Fibroblast of peridontal ligament (primary cell): ENCODE data around the gene TRPV3.
"Not testable (repeated sequence)": the region's sequence is repeated elsewhere in the genome, so short reads cannot be mapped to it uniquely, and the experiment has no call there.

Experiments
- DNase-seq: peaks from one replicate; pipeline ENCODE4 v3.0.0-alpha.2; 2010; ENCODE audit errors: extremely low read depth

The TRPV3 gene

DNA sequence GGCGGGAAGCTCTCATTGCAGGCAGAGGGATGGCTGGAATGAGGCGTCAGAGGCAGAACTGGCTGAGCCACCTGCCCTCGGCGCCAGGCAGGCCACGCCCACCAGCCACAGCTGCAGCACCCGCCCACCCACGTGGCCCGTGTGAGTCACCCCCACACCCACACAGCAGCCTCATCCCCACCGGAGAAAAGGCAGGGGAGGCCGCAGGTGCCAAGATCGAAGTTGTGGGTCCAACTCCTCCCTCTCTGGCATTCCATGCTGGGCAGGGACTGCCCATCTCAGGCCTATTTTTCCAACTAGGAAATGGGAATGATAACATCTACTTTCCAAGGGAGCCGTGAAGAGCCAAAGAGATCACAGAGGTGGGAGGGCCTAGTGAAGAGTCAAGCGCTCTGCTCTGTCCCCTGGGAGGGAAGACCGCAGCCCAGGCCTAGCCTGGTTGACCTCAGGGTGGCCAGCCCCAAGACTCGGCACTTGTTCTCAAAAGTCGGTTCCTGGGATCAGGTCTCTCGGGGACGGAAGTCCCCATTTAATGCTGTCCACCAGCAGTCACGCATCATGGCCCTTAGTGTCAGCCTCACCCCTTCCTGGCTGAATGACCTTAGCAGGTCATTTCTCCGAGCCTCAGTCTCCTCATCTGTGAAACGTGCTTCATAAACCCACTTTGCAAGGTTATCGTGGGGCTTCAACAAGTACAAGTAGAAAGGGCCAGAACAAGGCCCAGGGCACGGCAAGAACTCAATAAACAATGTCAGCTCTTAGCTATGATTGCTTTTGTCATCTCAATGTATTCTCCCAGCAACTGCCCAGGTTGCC, at the start of gene TRPV3:
TSS of gene TRPV3 (minus strand) at position 45 of the 816 bp plus-strand sequence. CDS start 2,962 bp downstream, outside the sequence.
- no peak for DNase-seq

DNA sequence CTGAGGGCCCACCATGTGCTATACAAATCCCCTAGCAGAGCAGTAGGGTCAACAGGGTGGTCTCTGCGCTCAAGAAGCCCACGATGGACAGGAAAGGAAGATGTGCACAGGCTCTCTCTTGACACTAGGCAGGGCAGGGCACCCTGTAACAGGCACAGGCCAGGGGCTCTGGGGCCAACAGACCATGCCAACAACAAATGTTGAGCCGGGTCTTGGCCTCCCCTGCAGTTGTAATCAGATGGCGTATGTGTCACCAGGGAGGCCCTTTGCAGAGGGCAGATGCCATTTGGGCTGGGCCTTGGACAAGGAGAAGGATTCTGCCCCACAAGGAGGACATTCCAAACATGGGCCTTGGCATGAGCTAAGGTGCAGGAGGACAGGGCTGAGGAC, 46.3 kb upstream of the TRPV3 start:
- no peak for DNase-seq

DNA sequence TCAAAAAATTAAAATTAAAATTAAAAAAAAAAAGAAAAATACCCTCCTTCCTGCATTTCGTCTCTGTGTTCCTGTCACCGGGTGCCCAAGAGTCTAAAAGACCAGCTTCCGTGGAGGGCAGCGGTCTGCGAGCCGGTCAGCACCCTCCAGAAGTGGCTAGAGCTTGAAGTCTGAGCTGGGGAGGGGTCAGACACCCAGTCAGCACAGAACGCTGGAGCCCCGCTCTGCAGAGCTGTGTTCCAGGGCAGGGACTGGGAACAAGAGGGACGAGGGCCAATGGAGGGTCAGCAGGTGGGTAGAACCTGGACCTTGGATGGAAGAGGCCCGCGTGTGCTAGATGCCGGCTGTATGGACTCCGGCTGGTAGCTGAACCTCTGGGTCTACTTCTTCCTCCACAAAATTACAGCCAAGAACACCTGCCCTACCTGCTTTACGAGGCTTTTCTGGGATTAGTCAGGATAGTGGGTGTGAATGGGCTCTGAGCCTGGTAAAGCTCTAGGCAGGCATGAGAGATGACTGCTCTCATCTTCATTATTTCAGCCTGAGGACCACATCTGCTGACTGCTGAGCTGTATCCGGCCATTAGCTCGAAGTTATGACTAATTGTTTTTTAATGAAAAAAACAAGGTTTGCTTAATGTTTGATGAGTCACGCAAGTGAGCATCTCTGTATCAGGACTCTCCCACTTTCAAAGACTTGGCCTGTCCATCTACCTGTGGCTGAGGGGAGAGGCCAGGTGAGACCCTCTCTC, 45.7 kb upstream of the TRPV3 start:
- DNase-seq, result no peak

DNA sequence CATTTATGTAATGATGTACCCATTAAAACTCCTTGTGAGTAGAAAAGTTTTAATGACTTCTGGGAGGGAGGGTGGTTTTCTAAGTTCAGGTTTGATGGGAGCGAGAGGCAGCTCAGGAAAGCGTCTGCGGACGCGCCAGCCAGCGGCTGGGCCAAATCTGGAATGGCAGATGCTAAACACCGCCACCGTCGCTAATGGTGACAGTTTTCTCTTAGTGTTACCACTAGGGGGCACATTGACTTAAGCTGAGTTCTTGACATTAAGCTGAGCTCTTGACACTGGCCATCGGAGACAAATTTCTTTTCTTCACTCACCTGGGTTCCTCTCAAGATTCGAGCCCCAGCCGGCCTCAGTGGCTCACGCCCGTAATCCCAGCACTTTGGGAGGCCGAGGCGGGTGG, 44.9 kb upstream of the TRPV3 start:
- peak; percentile 8 for DNase-seq

DNA sequence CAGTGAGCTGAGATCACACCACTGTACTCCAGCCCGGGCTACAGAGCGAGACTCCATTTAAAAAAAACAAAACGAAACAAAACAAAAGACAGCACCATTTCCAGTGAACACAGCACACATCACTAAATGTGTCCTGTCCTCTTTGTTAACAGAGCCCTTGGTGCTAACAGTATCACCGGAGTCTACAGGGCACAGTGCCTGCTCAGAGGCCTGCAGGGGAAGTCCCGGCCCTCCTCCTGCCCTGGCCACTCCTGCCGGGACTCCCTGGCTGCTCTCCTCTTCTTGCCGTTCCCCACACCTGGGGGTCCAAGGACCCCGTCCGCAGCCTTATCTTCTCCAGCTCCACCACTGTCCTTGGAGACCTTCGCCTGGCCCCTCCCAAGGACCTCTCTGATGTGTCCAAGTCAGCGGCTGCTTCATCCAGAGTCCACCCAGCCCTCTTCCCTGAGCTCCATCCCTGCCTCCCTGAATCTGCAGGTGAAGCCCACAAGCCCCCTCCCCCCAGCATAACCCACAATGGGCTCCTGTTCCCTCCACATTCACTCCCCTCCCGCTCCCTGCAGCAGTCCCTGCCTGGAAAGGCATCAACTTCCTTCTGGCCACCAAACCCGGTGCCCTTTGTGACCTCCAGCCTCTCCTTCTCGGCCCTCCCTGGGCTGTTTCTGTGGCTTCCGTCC, 43.1 kb upstream of the TRPV3 start:
- DNase-seq, result no peak

DNA sequence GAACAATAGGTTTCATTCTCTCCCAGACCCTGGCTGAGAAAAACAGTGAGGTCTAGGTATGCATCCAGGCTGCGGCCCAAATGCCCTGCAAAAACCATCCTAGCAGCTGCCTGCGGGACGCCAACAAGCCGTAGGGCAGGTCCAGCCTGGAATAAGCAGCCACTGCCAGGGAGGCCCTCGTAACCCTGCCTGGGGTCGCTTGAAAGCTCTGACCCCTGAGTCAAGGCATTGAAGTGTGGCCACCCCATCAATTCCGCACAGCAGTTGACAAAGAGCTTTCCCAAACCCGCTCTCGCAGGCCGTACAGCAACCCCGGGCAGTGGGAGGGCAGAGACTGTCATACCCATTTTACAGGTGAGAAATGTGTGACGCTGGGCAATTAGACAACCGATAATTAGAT, 40.5 kb upstream of the TRPV3 start:
- no peak for DNase-seq

DNA sequence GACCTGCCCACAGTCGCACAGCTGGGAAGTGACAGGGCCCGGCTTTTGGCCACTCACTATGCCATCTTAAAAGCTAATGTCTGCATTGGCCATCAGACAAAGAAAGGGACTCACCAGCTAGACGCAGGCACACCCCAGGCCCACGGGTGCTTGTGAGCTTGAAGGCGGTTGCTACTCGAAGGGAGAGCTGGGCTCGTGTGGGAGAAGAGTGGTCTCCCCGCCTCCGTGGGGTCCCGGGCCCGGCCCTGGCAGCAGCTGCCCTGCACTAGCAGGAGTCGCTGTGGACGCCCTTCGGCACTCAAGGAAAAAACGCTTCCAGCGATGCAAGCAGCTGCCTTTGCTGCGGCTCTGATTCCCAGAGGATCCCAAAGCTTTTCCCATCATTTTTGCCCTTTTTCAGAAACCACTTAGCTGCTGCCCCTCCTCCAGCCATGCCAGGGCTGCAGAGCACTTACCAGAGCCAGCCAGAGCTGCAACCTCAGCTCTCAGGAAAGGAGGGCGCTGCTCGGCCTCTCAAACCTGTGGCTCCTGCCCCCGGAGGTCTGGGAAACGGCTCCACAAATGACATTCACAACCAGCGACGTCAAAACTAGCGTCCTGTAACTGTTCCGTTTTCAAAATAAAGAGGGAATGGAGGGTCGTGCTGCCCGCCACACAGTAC, 39.3 kb upstream of the TRPV3 start:
- DNase-seq, result no peak

DNA sequence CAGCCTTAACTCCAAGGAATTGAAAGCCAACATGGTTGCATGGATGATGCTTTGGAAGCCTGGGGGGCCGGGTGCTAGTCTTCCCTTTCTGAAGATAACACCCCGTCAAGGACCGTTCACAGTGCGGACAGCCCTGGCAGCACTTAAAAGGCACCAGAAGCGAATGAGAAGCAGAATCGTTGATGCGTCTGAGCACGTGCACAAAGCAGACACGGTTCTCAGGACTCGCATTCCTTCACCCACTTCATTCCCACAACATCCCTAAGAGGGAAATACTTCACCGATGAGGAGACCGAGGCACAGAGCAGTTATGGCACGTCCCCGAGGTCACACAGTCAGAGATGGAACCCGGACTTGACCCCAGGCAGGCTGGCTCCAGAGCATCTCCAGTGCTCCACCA, 37.4 kb upstream of the TRPV3 start:
- no peak for DNase-seq

DNA sequence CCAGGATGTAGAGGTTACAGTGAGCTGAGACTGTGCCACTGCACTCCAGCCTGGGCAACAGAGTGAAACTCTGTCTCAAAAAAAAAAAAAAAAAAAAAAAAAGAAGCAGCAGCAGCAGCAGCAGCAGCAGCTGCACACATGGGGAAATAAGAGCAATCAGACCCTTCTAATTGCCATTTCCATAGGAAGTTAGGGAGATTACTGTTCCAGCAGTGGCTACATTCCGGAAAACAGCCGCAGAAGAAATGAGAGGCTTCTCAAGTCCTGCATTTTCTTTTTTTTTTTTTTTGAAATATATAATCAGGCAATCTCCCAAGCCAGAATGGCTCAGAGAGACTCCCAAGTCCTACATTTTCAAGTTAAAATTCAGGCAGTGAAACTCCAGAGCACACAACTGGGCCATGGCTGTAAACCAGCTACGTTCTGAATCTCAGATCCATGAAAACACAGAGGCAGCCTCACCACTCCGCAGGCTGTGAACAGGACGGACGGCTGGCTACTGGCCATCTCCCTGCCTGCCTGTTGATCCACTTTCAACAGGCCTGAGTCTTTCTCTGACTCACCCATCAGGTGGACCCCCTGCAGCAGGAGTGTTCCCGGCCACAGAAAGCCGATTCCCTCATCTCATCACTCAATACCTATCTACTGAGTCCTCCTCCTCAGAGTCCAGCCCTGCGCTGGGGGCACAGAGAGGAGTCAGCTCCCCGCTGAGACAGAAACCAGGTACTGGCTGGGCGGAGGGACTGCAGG, 36.6 kb upstream of the TRPV3 start:
- peak; percentile 20 for DNase-seq

DNA sequence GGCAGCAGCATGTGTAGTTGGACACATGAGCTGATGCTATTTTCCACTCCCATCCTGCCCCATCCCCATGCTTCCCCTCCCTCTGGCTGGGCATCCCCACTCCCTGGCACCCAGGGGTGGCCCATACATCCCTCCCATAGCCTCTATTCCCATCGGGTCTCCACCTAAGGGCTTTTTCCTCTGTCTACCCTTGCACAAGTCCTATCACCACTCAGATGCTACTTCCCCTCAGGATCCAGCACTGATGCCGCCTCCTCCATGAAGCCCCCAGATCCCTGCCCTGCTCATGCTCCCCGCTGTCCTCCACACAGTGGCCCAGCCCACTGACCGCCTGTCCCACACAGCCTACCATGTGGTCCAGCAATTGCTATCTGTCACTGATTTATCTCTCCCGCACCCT, 35.8 kb upstream of the TRPV3 start:
- DNase-seq, result no peak

DNA sequence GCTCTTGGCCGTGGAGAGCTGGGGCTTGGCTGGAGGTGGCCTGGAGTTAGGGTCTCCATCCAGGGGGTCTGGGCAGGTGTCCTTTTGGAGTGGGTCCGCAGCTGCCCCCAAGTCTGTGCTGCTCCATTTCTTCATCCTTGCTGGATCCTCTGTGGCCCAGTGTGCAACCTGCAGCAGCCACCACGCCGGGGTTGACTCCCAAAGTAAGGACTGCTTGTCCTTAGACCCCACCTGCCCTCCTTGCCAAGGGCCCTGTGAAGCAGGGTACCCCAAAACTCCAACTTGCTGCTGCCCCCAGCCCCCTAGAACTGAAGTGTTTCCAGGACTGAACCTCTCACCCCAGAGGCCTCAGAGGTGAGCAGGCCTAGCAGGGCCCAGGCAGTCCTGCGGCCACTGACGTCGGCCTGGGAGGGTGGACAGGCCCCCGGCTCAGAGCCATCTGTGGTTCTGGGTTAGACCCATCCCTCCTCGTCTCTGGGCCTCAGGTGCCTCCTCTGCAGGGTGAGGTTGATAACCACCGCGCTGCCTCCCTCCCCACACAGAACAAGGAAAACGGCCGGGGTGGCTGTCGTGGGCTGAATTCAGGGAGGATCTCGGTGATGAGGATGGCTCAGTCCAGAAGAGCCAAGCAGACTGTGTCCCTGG, 34.7 kb upstream of the TRPV3 start:
- no peak for DNase-seq

DNA sequence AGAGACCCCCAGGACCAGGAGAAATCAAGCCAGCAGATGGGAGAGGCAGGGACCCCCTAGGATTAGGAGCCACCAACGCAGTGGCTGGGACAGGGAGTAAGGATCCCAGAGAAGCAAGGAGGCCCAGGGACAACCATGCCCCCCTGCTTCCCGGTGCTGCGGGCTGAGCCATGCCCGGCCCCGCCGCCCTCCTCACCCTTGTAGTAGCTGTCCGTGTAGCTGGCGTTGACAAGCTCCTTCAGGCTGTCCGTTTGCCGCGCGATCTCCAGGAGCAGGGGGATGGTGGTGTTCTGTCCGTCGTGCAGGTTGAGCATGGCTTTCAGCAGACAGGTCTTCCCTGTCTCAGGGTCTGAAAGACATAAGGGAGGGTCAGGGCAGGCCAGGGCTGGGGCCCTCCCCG, 33.2 kb upstream of the TRPV3 start:
- DNase-seq, result no peak

DNA sequence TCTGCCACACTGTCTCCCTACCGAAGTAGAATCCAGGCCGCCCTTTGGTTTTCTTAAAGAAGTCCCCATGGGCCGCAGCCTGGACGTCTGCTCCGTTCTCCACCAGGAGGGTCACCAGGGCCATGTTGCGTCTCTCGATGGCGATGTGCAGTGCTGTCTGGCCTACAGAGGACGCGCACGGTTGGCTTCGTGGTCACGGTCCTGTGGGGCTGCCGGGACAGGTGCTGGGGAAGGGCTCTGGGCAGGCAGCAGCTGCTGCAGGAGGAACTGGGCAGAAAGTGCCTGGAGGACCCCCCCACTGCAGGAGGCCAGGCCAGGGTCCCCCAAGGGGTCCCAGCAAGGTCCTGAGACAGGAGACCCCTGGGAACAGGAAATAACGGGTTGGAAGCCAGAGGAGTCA, 32.6 kb upstream of the TRPV3 start:
- DNase-seq, result no peak

DNA sequence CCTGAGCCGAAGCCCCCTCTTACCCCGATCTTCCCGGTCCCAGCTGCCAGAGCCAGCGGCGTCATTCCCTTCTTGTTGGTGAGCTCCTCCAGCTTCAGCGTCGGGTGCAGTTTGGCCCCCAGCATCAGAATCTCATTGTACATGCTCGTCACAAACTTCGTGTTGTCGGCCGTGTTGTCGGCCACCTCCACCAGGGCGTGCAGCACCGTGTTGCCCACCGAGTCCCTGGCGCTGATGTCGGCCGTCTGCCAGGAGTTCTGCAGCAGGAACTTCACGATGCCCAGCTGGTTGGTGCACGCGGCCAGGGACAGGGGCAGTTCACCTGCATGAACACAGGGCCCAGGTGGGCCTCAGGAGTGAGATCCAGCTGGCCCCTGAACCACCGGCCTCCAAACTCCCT, 32.2 kb upstream of the TRPV3 start:
- DNase-seq, result no peak

DNA sequence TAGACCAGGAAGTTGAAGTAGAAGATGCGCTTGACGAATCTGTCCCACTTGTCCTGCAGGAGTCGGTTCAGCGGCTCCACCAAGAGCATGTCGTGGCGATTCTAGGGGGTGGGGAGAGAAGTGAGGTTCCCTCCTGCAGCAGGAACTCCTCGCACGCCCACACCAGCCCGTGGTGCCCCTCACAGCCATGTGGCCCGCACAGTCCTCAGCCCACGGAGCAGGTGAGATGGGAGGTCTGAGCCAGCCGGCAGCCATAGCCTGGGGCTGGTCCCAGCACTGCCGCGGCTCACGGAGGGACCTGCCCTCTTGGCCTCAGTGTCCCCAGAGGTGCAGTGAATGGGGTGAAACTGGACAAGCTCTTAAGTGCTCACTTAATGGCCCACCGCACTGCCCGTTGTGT, 28.2 kb upstream of the TRPV3 start:
- no peak for DNase-seq

DNA sequence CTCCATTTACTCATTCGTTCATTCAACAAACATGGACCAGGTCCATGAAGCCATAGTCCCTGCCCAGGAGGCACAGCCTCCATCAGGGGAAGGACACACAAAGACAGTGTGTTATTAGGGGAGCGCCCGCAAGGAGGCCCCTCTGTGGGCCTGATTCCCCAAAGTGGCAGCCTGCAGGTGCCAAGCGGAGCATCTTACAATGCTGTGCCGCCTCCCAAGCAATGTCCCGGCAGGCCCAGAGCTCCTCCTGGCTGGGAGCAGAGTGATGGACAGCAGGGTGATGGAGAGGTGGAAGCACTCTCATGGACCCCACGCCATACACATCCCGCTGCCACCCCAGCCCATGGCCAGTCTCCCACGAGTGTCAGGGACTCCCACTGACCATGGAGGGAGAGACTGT, 25.8 kb upstream of the TRPV3 start:
- DNase-seq, result no peak

DNA sequence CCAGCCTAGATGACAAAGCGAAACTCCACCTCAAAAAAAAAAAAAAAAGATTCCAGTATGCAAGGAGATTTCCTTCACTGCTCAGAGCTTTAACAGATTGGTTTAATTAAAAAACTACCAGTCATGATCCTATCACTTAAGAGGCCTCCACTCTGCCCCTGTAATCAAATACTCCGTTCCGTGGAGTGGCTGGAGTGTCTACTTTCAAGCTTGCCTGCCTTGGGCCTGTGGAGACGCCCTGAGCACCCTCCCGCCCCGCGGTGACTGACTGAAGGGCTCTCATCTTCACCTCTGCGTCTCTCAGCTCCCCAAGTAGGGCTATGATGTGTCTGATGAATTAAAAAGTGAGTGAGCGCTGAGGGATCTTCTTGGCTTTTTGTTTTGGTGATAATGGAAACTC, 25.3 kb upstream of the TRPV3 start:
- peak; percentile 8 for DNase-seq

DNA sequence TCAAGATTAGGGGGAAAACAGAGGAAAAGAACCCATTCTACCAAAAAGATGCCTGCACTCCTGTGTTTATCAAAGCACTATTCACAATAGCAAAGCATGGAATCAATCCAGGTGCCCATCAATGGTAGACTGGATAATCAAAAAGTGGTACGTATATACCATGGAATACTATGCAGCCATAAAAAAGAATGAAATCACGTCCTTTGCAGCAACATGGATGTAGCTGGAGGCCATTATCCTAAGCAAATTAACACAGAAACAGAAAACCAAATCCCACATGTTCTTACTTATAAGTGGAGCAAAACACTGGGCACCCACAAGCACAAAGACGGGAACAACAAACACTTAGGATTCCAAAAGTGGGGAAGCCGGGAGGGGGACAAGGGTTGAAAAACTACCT, 21.1 kb upstream of the TRPV3 start:
- DNase-seq, result not testable (repeated sequence)

DNA sequence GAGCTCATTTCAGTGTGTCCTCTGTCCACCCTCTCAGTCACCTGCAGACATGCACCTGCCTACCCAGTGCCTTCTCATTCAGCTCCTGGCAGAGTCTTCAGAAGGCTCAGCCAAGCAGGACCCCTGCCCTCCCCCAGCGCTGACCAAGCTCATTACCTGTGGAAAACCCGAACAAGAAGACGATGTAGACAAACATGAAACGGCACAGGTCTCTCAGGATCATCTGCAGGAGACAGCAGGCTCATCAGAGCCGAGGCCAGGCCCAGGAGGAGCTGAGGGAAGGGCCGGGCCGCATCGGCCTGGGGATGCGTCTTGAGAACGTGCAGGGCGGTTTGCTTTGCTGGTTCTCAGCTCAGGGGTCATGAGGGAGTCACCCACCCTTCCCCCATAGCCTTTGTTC, 19.4 kb upstream of the TRPV3 start:
- no peak for DNase-seq

DNA sequence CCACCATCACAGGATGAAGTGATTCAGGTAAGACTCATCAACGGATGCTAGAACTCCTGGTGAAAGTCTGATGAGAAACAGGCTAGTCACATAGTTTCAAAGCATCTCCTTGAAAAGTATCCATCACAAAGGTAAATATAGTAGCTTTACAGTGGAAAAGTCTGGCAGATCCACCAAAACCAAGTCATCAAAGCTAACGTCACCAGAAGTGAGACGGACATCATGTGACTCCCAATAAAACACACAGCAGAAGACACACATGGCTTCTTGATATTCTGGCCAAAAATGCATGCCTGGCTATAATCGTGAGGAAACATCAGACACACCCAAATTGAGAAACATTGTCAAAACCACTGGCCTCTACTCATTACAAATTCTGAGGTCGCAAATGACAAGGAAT, 17.9 kb upstream of the TRPV3 start:
- DNase-seq, result peak; percentile 59

DNA sequence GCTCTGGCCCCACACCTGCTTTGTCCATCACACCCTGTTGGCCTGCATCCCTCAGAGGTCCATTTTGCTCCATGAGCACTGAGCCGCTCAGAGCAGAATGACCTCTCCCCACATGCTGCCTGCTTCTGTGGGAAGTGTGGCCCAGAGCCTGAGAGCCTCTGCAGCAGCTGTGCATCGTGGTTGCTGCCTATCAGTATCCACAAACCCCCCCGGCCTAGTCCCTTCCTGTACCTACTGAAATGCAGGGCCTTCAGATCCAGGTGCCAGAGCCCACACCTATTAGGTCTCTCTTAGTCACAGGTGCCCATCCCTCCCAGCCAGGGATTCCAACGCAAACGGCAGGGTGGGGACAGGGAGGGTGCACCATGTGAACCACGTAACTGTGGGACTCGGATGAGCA, 16.6 kb upstream of the TRPV3 start:
- no peak for DNase-seq
